ENCODE results near the gene THBS1. TPM values are rescaled to one million over a fixed set of nuclear protein-coding genes. Genes with fewer than 3 reads are reported as not detected.

THBS1 gene
- total RNA-seq, 3 donors from 2014 or later = 1.3 to 2.8 (median 2.0) TPM

- Mint-ChIP-seq H3K4me3 (no peak overlapping the region), H3K36me3 (ENCODE audit: insufficient read depth) (no peaks in the 10 kb centered on the region), H3K27me3 (ENCODE audit: low read depth) (no peaks in the 10 kb centered on the region), H3K9me3 (no peaks in the 10 kb centered on the region), H3K4me1 (ENCODE audit: low read depth) (no peaks in the 10 kb centered on the region)
- DNase-seq (no peak), ATAC-seq (no peak)
Measured at GRCh38 chr15:39554746-39555387, 26.0 kb upstream of the THBS1 start.

DNA sequence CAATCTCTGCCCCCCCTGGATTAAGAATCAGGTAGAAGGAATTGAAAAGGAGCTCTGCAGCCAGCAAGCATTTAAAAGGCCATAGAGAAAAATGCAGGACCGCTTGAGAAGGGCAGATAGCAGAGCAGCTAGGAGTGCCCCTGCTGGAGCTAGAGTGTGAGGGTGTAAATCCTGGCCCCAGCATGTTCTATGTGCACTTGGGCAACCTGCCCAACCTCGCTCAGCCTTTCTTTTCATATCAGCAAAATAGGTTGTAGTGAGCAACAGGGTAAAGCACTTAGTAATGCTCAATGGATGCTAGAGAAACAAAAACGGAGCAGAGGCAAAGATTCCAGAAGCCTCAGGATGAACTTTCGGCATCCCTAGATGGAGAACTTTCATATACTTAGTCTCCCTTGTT, 25.0 kb upstream of the THBS1 start:
- DNase-seq (no peak), ATAC-seq (no peak)
- H3K27me3 Mint-ChIP-seq (ENCODE audit: low read depth) = no peaks in the 10 kb centered on the region
- H3K4me3 Mint-ChIP-seq = no peak overlapping the region
- H3K4me1 Mint-ChIP-seq (ENCODE audit: low read depth) = no peaks in the 10 kb centered on the region
- H3K9me3 Mint-ChIP-seq = no peaks in the 10 kb centered on the region
- no peaks in the 10 kb centered on the region for H3K36me3 Mint-ChIP-seq (ENCODE audit: insufficient read depth)

DNA sequence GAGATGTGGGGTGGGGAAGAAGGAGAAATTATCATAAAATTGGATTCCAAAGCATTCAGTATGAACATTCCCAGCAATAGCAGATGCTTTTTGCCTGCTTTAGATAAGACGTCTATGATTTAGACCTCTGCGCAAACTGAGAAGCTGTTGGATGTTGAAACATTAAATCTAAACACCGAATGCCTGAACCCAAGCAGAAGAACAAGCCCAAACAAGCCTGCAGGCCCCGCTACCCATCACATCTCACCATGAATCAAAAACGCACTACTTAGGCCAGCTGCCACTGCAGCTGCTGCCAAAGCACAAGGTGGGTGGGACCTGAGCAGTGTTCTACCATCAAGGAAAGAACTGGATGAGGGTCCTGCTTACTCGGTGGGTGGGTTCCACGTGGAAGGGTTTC, 24.4 kb upstream of the THBS1 start:
- H3K27me3 Mint-ChIP-seq (ENCODE audit: low read depth) = no peaks in the 10 kb centered on the region
- no peaks in the 10 kb centered on the region for H3K4me1 Mint-ChIP-seq (ENCODE audit: low read depth)
- DNase-seq (no peak), ATAC-seq (no peak)
- no peaks in the 10 kb centered on the region for H3K9me3 Mint-ChIP-seq
- H3K36me3 Mint-ChIP-seq (ENCODE audit: insufficient read depth) = no peaks in the 10 kb centered on the region
- H3K4me3 Mint-ChIP-seq = no peak overlapping the region

DNA sequence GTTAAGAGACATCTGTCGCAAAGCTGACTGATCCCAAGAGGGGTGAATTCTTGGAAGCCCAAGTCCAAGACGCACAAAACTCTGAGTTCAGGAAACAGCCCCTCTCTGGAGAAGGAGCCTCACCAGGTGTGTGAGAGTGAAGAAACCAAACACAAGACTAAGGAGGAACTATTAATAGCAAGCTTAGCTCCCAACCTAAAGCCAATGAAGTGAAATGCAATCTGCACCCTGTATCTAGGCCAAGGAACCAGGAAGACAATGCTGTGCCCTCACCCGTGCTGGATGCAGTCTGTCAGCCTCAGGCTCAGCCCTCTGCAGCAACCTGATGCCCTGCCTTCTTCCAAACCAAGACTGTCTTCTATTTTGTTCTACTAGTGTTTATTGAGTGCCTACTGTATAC, 22.5 kb upstream of the THBS1 start:
- Mint-ChIP-seq H3K4me1 (ENCODE audit: low read depth) (no peaks in the 10 kb centered on the region), H3K9me3 (no peaks in the 10 kb centered on the region), H3K36me3 (ENCODE audit: insufficient read depth) (no peaks in the 10 kb centered on the region), H3K27me3 (ENCODE audit: low read depth) (no peaks in the 10 kb centered on the region), H3K4me3 (no peak overlapping the region)
- ATAC-seq (no peak), DNase-seq (no peak)

DNA sequence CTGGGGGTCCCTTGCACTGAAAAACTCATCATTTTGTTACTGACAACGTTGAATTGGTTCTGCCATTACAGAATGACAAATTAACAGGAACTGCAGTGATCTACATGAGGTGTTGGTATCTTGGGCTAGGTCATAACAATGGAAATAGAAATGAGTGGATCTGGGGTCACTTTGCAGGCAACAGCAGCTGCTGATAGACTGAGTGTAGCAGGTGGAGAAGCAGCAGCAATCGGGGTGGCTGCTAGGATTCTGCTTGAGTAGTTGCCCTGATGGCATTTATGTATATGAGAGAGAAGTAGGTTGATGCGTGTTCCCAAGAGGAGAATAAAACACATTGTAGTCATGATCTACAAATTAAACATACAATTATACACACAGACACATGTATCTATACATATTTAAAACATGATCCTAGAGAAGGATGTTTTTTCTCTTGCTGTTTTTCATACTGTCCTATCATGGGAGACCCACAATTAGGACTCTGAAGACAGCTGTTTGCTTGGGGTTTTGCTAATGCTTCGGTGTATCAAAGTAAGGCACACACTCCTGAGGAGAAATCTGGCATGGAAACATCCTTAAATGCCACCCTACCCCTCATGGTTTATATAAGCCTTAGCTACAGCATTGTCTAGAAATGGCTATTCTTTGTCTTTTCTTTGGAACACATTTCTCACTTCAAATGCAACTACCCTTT, 15.8 kb upstream of the THBS1 start:
- Mint-ChIP-seq H3K36me3 (ENCODE audit: insufficient read depth) (no peaks in the 10 kb centered on the region), H3K9me3 (no peaks in the 10 kb centered on the region), H3K4me1 (ENCODE audit: low read depth) (no peaks in the 10 kb centered on the region), H3K4me3 (no peak overlapping the region), H3K27me3 (ENCODE audit: low read depth) (peaks cover 11% of the 10 kb centered on the region)
- no peak for ATAC-seq
- no peak for DNase-seq

DNA sequence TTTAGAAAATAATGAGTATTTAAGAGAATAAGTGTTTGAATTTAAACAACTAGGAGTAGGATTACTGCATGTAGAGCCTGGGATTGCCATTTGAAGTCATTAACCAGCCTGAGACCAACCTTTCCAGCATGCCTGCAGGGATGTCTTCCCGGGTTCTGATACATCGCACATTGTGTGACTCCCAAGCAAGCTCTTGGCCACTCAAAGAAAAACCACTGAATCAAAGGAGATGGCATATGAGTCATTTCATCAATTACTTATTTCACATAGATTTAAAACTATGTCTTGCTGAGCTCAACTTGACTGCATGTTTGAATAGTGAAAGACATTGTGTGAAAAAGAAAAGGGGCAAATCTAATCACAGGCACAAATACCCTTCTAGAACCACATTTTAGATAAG, 15.0 kb upstream of the THBS1 start:
- no peaks in the 10 kb centered on the region for H3K36me3 Mint-ChIP-seq (ENCODE audit: insufficient read depth)
- no peaks in the 10 kb centered on the region for H3K9me3 Mint-ChIP-seq
- ATAC-seq (no peak), DNase-seq (no peak)
- H3K4me3 Mint-ChIP-seq = no peak overlapping the region
- H3K4me1 Mint-ChIP-seq (ENCODE audit: low read depth) = no peaks in the 10 kb centered on the region
- peaks cover 15% of the 10 kb centered on the region for H3K27me3 Mint-ChIP-seq (ENCODE audit: low read depth)

GRCh38 chr15:39573287-39573686, 7.6 kb upstream of the THBS1 start:
- H3K9me3 Mint-ChIP-seq = no peaks in the 10 kb centered on the region
- ATAC-seq (no peak), DNase-seq (no peak)
- no peaks in the 10 kb centered on the region for H3K36me3 Mint-ChIP-seq (ENCODE audit: insufficient read depth)
- peaks cover 50% of the 10 kb centered on the region for H3K27me3 Mint-ChIP-seq (ENCODE audit: low read depth)
- no peaks in the 10 kb centered on the region for H3K4me1 Mint-ChIP-seq (ENCODE audit: low read depth)
- H3K4me3 Mint-ChIP-seq = no peak overlapping the region

DNA sequence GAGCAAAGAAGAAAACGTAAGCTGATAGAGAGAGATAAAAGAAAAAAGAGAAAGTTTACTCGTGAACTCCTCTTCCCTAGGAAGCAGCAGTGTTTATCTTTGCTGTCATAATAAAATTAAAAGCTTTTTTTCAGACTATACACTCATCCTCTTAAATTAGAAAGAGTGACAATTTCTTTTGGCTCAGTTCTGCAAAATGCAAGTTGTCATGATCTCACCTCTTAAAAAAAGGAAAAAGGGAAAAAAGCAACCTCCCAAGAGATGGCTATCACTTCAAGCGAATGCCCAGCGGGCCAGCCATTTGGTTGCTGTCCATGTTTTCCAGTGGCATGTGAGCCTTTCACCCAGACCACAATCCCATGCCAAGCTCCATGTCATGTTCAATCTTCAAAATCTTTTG, 7.0 kb upstream of the THBS1 start:
- Mint-ChIP-seq H3K27me3 (ENCODE audit: low read depth) (peaks cover 56% of the 10 kb centered on the region), H3K9me3 (no peaks in the 10 kb centered on the region), H3K4me1 (ENCODE audit: low read depth) (no peaks in the 10 kb centered on the region), H3K4me3 (no peak overlapping the region), H3K36me3 (ENCODE audit: insufficient read depth) (no peaks in the 10 kb centered on the region)
- no peak for DNase-seq
- no peak for ATAC-seq

- DNase-seq = no peak
- Mint-ChIP-seq H3K4me1 (ENCODE audit: low read depth) (peaks cover under 1% of the 10 kb centered on the region), H3K27me3 (ENCODE audit: low read depth) (peaks cover 60% of the 10 kb centered on the region), H3K9me3 (no peaks in the 10 kb centered on the region), H3K4me3 (no peak overlapping the region), H3K36me3 (ENCODE audit: insufficient read depth) (no peaks in the 10 kb centered on the region)
- ATAC-seq = no peak
Measured at GRCh38 chr15:39574427-39574826, 6.5 kb upstream of the THBS1 start.

DNA sequence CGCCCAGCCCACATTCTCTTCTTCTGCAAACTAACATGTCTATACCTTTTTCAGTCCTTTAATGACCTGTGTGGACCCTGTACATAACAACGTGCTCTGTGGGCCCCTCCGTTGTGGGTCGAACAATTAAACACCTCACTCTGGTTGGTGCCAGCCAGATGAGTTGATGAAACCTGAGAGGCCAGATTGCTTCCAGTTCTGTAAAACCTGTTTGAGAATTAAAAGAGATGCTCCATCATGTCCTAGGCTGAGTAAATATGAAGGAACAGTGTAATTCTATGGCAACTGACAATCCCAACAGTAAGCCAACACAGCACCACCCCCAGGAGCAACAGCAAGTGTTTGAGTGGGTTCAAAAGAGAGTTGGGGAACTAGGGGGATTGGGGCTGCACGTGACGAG, 5.7 kb upstream of the THBS1 start:
- no peak for ATAC-seq
- H3K27me3 Mint-ChIP-seq (ENCODE audit: low read depth) = peaks cover 63% of the 10 kb centered on the region

DNA sequence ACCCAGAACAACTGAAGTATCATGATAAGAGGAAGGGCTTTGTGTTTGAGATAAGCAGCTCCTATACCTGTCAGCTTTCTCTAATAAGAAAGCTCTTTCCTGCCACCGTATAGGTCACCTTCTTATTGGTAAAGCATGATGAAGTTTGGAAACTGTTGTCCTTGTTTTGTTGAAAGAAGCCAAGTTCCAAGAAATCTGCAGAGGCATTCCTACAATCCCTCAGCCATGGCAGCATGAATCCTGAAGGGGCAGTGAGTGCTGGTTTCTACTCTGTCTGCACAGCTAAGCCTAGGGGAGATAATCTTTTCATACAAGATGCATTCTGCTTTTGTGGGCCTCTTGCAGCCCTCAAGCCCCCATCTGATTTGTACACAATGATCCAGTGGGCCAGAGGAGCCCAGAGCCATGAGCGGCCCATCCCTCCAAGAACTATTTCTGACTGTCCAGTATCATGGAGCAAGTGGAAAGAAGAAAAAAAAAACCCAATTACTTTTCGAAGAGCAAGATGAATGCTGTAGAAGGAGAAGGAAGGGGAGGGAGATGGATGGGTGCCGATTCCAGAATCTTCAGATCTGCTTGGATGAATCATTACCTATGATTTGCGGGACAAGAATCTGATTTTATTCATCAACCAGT, 1.9 kb upstream of the THBS1 start:
- ATAC-seq = no peak
- no peaks in the 10 kb centered on the region for H3K36me3 Mint-ChIP-seq (ENCODE audit: insufficient read depth)
- DNase-seq = no peak
- peaks cover 57% of the 10 kb centered on the region for H3K27me3 Mint-ChIP-seq (ENCODE audit: low read depth)
- no peaks in the 10 kb centered on the region for H3K9me3 Mint-ChIP-seq
- H3K4me1 Mint-ChIP-seq (ENCODE audit: low read depth) = peaks cover 15% of the 10 kb centered on the region
- H3K4me3 Mint-ChIP-seq = no peak overlapping the region

More for the DNA sequence above, 5.7 kb upstream of the THBS1 start:
- Mint-ChIP-seq H3K36me3 (ENCODE audit: insufficient read depth) (no peaks in the 10 kb centered on the region), H3K4me3 (no peak overlapping the region), H3K4me1 (ENCODE audit: low read depth) (peaks cover 7% of the 10 kb centered on the region), H3K9me3 (no peaks in the 10 kb centered on the region)
- DNase-seq = no peak

DNA sequence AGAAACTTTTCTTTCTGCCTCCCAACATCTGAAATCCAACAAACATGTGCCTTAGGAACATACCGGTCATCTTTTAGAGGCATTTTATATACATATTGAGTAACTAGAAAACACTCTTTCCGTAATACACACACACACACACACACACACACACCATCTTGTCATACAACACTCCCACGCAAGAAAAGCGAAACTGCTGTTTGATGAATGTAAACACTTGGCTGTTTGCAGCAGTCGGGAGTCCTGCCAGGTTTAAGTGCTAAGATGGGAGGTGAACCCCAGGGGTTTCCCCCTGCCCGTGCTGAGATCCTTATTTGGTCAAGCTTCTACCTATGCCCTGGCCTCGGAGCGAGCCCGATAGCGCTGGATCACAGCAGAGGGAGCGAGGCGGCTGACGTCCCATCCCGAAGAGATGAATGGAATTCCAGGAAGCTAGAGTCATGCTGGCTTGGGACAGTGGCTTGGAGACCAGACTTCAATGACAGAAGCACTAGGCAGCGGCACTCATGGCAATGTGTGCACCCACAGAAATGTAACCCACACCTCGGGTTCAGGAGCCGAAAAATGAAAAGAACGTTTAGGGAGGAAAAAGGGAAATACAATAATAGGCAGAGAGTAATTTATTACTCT, 1.3 kb upstream of the THBS1 start:
- no peaks in the 10 kb centered on the region for H3K9me3 Mint-ChIP-seq
- ATAC-seq = no peak

GRCh38 chr15:39580117-39580484, 778 bp upstream of the THBS1 start:
- Mint-ChIP-seq H3K9me3 (no peaks in the 10 kb centered on the region), H3K36me3 (ENCODE audit: insufficient read depth) (no peaks in the 10 kb centered on the region), H3K27me3 (ENCODE audit: low read depth) (peaks cover 53% of the 10 kb centered on the region), H3K4me3 (peak overlapping the region; percentile 52), H3K4me1 (ENCODE audit: low read depth) (peaks cover 15% of the 10 kb centered on the region)
- peak; percentile 86 to 93 for ATAC-seq
- peak; percentile 79 for DNase-seq

More for the DNA sequence above, 1.3 kb upstream of the THBS1 start:
- no peak for DNase-seq
- Mint-ChIP-seq H3K27me3 (ENCODE audit: low read depth) (peaks cover 56% of the 10 kb centered on the region), H3K4me1 (ENCODE audit: low read depth) (peaks cover 15% of the 10 kb centered on the region), H3K4me3 (peak overlapping the region; percentile 52), H3K36me3 (ENCODE audit: insufficient read depth) (no peaks in the 10 kb centered on the region)

GRCh38 chr15:39581242-39581792, 438 bp downstream of the THBS1 start:
- peak; percentile 3 to 20 for ATAC-seq
- peaks cover 42% of the 10 kb centered on the region for H3K27me3 Mint-ChIP-seq (ENCODE audit: low read depth)
- DNase-seq = no peak
- H3K36me3 Mint-ChIP-seq (ENCODE audit: insufficient read depth) = no peaks in the 10 kb centered on the region
- peak overlapping the region; percentile 52 for H3K4me3 Mint-ChIP-seq
- H3K9me3 Mint-ChIP-seq = no peaks in the 10 kb centered on the region
- peaks cover 18% of the 10 kb centered on the region for H3K4me1 Mint-ChIP-seq (ENCODE audit: low read depth)
